Adrenal gland (tissue), 5 donors: Measurements from ENCODE around the gene TAF1L.

Experiments
- CTCF ChIP-seq, 6 experiments: fragments of 450-650 bp in 4 of 6; fragments of 200-600 bp in 2 of 6; sonication (generic) in 1 of 6; IDR thresholded peaks; 1 replicate in 5 of 6; 2 replicates in 1 of 6; pipeline versions ENCODE4 v1.5.1 to v1.8.0; 2016 to 2021; ENCODE audit warnings: antibody characterized with exemption in 6 of 6, mild to moderate bottlenecking in 2 of 6, moderate library complexity in 1 of 6
- POLR2A ChIP-seq, 2 donors: fragments of 450-650 bp; IDR thresholded peaks; one replicate each; pipeline ENCODE4 v1.6.1; 2017; ENCODE audit warnings: antibody characterized with exemption in 2 of 2, mild to moderate bottlenecking in 2 of 2, moderate library complexity in 1 of 2
- donor health status: DM: no; HTN: no; CAD: no.

GRCh38 chr9:32596096-32596865 lies 39.2 kb downstream of the TAF1L start:
- TF ChIP-seq CTCF (IDR thresholded peaks at IDR 0.05) (no peak), POLR2A (IDR thresholded peaks at IDR 0.05) (no peak)
